BJ (cell line): ENCODE data around the gene HMCN1. TPM values are rescaled to one million over a fixed set of nuclear protein-coding genes. Genes with fewer than 3 reads are reported as not detected.

Experiments used
- CTCF ChIA-PET: fragments of 350-600 bp; formaldehyde crosslinking; extraction: SDS; loops from one replicate; lab custom pipeline; 2021; ENCODE audit warnings: antibody characterized with exemption, inconsistent platforms; lab: Yijun Ruan, JAX
- POLR2A ChIA-PET: fragments of 300-600 bp; sonication (Branson Sonifier 250); formaldehyde crosslinking; extraction: SDS; loops from one replicate; lab custom pipeline; 2021; ENCODE audit warnings: antibody characterized with exemption; lab: Charles Lee
- DNase-seq: peaks from one replicate; pipeline ENCODE4 v3.0.0-alpha.2; 2011; ENCODE audit warnings: low read depth
- H3K27me3 ChIP-seq: 2 replicates; pipeline ENCODE4 v1.6.0; 2011; ENCODE audit warnings: low read length; ENCODE audit not compliant: control insufficient read depth, insufficient read depth
- H3K36me3 ChIP-seq: 2 replicates; pipeline ENCODE4 v1.5.1; 2011; ENCODE audit warnings: low read length; ENCODE audit not compliant: control insufficient read depth, insufficient read depth
- H3K4me3 ChIP-seq: 2 replicates; pipeline ENCODE4 v1.5.1; 2011; ENCODE audit warnings: low read depth, mild to moderate bottlenecking, control low read depth, low read length
- polyA plus RNA-seq: library from polyadenylated mRNA; depleted of rRNA; stranded (reverse); fragments of >200 nt; gene quantifications from 2 replicates; pipeline ENCODE4 v1.2.3, GENCODE V29; 2011
- TF ChIP-seq, protein P1 (sequence below): IDR thresholded peaks from 2 replicates; pipeline ENCODE4 v1.5.1; 2011; ENCODE audit warnings: low read depth, mild to moderate bottlenecking, control low read depth, inconsistent platforms, low read length, moderate library complexity; ENCODE audit not compliant: insufficient read depth

HMCN1 gene
- polyA plus RNA-seq, 1 experiment, result 13.3 TPM

DNA sequence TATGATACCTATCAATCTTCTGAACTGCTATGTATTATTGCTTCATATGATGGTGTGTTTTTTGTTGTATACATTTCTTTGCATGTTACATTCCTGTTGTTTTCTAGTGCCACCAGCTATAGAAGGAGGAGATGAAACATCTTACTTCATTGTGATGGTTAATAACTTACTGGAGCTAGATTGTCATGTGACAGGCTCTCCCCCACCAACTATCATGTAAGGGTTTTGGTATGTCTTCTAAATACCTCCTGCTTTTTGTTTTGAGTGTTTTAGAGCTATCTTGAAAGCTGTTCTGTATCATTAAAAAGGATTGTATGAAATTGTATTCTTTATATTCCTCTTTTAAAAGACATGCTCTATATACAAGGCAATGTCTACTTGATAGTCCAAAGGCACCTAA is 282.7 kb downstream of the HMCN1 start:
- H3K36me3 ChIP-seq, result no peaks in the 10 kb centered on the region
- ChIA-PET CTCF (no interaction called here), POLR2A (no interaction called here)
- TF ChIP-seq, protein P1, sequence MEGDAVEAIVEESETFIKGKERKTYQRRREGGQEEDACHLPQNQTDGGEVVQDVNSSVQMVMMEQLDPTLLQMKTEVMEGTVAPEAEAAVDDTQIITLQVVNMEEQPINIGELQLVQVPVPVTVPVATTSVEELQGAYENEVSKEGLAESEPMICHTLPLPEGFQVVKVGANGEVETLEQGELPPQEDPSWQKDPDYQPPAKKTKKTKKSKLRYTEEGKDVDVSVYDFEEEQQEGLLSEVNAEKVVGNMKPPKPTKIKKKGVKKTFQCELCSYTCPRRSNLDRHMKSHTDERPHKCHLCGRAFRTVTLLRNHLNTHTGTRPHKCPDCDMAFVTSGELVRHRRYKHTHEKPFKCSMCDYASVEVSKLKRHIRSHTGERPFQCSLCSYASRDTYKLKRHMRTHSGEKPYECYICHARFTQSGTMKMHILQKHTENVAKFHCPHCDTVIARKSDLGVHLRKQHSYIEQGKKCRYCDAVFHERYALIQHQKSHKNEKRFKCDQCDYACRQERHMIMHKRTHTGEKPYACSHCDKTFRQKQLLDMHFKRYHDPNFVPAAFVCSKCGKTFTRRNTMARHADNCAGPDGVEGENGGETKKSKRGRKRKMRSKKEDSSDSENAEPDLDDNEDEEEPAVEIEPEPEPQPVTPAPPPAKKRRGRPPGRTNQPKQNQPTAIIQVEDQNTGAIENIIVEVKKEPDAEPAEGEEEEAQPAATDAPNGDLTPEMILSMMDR, result no peak
- no peak for DNase-seq
- no peaks in the 10 kb centered on the region for H3K27me3 ChIP-seq
- no peak overlapping the region for H3K4me3 ChIP-seq

DNA sequence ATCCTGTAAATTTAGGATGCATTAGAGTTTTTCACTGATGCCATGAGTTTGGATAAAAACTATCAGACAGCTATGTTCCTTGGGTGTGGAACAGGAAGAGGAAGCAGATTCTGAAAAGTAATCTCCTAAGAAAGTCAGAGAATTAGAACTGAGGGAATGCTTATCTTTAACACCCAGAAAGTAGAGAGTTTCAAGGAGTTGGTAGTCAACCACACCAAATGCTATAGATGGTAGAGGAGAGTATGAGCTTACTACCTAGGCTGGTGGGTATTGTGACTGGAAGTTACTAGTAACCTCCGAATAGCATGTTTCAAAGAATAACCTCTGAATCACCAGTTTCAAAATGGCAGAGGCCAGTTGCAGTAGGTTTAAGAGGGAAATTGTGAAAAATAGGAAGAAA is 288.0 kb downstream of the HMCN1 start:
- POLR2A ChIA-PET, result no interaction called here
- CTCF ChIA-PET, result interaction anchor here (0.6 to 0.9 kb wide), 2 partner anchors 13 to 140 kb away, joined by 3 read pairs; no protein-coding TSS in a partner anchor
- DNase-seq, result no peak
- TF ChIP-seq, protein P1, result no peak
- H3K36me3 ChIP-seq, result no peaks in the 10 kb centered on the region
- no peaks in the 10 kb centered on the region for H3K27me3 ChIP-seq
- no peak overlapping the region for H3K4me3 ChIP-seq

DNA sequence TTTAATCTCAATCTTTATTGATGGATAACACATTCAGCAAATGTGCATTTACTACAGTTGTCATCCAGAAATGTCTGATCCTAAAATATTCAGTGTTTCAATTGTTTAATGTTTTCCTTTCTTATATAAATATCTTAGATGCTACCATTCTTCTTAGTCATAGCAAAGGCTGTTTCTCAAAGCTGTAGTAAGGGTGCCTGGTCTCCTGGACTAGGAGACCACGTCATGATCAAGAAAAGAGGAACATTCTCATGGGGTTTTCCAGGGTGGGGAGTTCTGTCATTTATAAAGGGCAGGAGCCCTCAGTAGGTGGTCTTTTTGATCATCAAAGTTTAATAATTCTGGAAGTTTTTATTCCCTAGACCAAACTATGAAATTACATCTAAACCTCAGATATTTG is 292.8 kb downstream of the HMCN1 start:
- no peaks in the 10 kb centered on the region for H3K27me3 ChIP-seq
- H3K36me3 ChIP-seq, result no peaks in the 10 kb centered on the region
- ChIA-PET POLR2A (no interaction called here), CTCF (no interaction called here)
- TF ChIP-seq, protein P1, result no peak
- no peak overlapping the region for H3K4me3 ChIP-seq
- no peak for DNase-seq

DNA sequence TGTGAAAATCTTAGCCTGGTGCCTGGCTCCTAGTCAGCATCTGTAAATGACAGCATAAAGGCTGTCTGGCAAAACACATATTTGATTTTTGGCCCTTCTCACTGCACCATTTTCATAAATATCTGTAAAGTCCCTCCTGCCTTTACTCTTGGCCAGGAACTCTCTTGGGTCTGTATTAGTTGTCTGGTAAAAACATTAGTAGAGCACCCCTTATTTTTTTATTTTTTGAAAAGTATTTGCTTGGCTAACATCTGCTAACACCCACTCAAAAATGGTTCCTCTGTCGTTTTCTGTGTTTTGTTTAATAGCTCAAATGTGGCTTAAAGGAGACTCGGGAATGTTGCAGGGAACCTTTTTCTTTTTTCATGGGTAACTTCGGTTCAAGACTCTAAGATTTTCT is 293.4 kb downstream of the HMCN1 start:
- H3K36me3 ChIP-seq, result no peaks in the 10 kb centered on the region
- DNase-seq, result no peak
- TF ChIP-seq, protein P1, result no peak
- no peak overlapping the region for H3K4me3 ChIP-seq
- POLR2A ChIA-PET, result no interaction called here
- H3K27me3 ChIP-seq, result no peaks in the 10 kb centered on the region
- CTCF ChIA-PET, result no interaction called here

DNA sequence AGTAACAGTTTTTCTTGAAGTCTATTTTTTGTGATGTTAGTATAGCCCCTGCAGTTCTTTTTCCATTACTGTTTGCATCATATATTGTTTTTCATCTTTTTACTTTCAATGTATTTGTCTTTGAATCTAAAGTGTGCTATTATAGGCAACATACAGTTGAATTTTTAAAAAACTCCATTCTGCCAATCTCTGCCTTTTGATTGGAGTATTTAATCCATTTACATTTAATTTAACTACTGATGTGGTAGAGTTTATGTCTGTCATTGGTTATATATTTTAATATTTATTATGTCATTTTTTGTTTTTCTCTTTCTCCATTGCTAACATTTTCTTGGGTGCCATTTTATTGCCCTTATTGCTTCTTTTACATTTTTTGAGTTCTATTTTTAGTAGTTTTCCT is 296.3 kb downstream of the HMCN1 start:
- Histone ChIP-seq H3K36me3 (no peaks in the 10 kb centered on the region), H3K4me3 (no peak overlapping the region), H3K27me3 (no peaks in the 10 kb centered on the region)
- ChIA-PET POLR2A (no interaction called here), CTCF (interaction anchor here (0.6 kb wide), 1 partner anchor 11 kb away, joined by 3 read pairs; no protein-coding TSS in a partner anchor)
- TF ChIP-seq, protein P1, result no peak
- DNase-seq, result no peak
